HG02852 (cell line): ENCODE results near the gene ASIC2.

ENCODE experiments used
- ATAC-seq: cut with Tn5 transposase; IDR thresholded peaks from one replicate; pipeline ENCODE4 v1.9.1; 2021; ENCODE audit warnings: mild to moderate bottlenecking, moderate library complexity; ENCODE audit not compliant: unreplicated experiment

ASIC2 gene

GRCh38 chr17:33164169-33164881, 128.8 kb downstream of the ASIC2 start:
- no peak for ATAC-seq

- ATAC-seq, result no peak
Measured at GRCh38 chr17:33163533-33164168, 129.4 kb downstream of the ASIC2 start.

GRCh38 chr17:33154869-33155455, 138.1 kb downstream of the ASIC2 start:
- ATAC-seq, result no peak

GRCh38 chr17:33152783-33153182, 140.3 kb downstream of the ASIC2 start:
- ATAC-seq, result no peak

- ATAC-seq, result no peak
Measured at GRCh38 chr17:33151565-33151964, 141.5 kb downstream of the ASIC2 start.

- ATAC-seq, result no peak
Measured at GRCh38 chr17:33145941-33146340, 147.2 kb downstream of the ASIC2 start.

- no peak for ATAC-seq
Measured at GRCh38 chr17:33144837-33145236, 148.3 kb downstream of the ASIC2 start.

- ATAC-seq, result no peak
Measured at GRCh38 chr17:33142705-33143299, 150.3 kb downstream of the ASIC2 start.

GRCh38 chr17:33140413-33141099, 152.5 kb downstream of the ASIC2 start:
- no peak for ATAC-seq

- no peak for ATAC-seq
Measured at GRCh38 chr17:33138627-33139026, 154.5 kb downstream of the ASIC2 start.

GRCh38 chr17:33137426-33137825, 155.7 kb downstream of the ASIC2 start:
- no peak for ATAC-seq

- ATAC-seq, result no peak
Measured at GRCh38 chr17:33135691-33136090, 157.4 kb downstream of the ASIC2 start.

GRCh38 chr17:33131620-33132019, 161.5 kb downstream of the ASIC2 start:
- no peak for ATAC-seq

- ATAC-seq, result no peak
Measured at GRCh38 chr17:33127706-33128105, 165.4 kb downstream of the ASIC2 start.

GRCh38 chr17:33126086-33126485, 167.0 kb downstream of the ASIC2 start:
- ATAC-seq, result no peak

GRCh38 chr17:33125552-33125950, 167.5 kb downstream of the ASIC2 start:
- no peak for ATAC-seq

GRCh38 chr17:33124871-33125551, 168.1 kb downstream of the ASIC2 start:
- ATAC-seq, result no peak

GRCh38 chr17:33124185-33124584, 168.9 kb downstream of the ASIC2 start:
- ATAC-seq, result no peak

GRCh38 chr17:33121756-33122155, 171.3 kb downstream of the ASIC2 start:
- no peak for ATAC-seq

GRCh38 chr17:33121272-33121671, 171.8 kb downstream of the ASIC2 start:
- ATAC-seq, result no peak

- no peak for ATAC-seq
Measured at GRCh38 chr17:33120103-33120502, 173.0 kb downstream of the ASIC2 start.
